ENCODE measurements around the gene ARHGAP30.
A peak's percentile ranks its signal among the peaks of the same experiment; 100 is the strongest.

GRCh38 chr1:161054805-161055204, 14.9 kb downstream of the ARHGAP30 start:
- TF ChIP-seq CTCF (IDR thresholded peaks at IDR 0.05 in 2 of 3, conservative IDR thresholded peaks at IDR 0.05 in 1 of 3; ENCODE audit: borderline replicate concordance in 1 of 3, insufficient read depth in 1 of 3, low read depth in 2 of 3, low read length in 2 of 3) (peak in 2 of 3 experiments; percentile 34 to 44; a peak in 3 of 6 replicates), POLR2A (IDR thresholded peaks at IDR 0.05; ENCODE audit: borderline replicate concordance, extremely low read depth, insufficient read depth, insufficient read length) (no peak), EZH2 (IDR thresholded peaks at IDR 0.05) (no peak), SP1 (IDR thresholded peaks at IDR 0.05; ENCODE audit: low read depth) (no peak), MAX (IDR thresholded peaks at IDR 0.05) (no peak), SIN3A (IDR thresholded peaks at IDR 0.05; ENCODE audit: low read depth) (no peak), ZNF274 (IDR thresholded peaks at IDR 0.05; ENCODE audit: low read depth, low read length) (no peak), SRF (IDR thresholded peaks at IDR 0.05; ENCODE audit: low read depth) (no peak), TCF7L2 (IDR thresholded peaks at IDR 0.05; ENCODE audit: borderline replicate concordance, extremely low read depth, insufficient read depth, insufficient read length) (no peak)
